ENCODE measurements around the gene SLC39A6. TPM values are rescaled to one million over a fixed set of nuclear protein-coding genes. Genes with fewer than 3 reads are reported as not detected.
A peak's percentile ranks its signal among the peaks of the same experiment; 100 is the strongest.
"Not testable (repeated sequence)": the region's sequence is repeated elsewhere in the genome, so short reads cannot be mapped to it uniquely, and the experiment has no call there.

SLC39A6 gene
- polyA plus RNA-seq, 3 donors from 2014 or later: 23.8 to 40.9 (median 33.8) TPM

GRCh38 chr18:36078751-36079529 is 50.2 kb downstream of the SLC39A6 start:
- Mint-ChIP-seq H3K27ac (no peak overlapping the region), H3K4me1 (no peaks in the 10 kb centered on the region), H3K36me3 (peaks cover 0 to 11% (median 8%) of the 10 kb centered on the region in 3 donors), H3K9me3 (peaks cover 1 to 17% (median 10%) of the 10 kb centered on the region in 6 donors), H3K27me3 (ENCODE audit: low read depth in 3 of 3) (peaks cover 10 to 14% (median 13%) of the 10 kb centered on the region in 3 donors), H3K4me3 (no peak overlapping the region)
- DNase-seq: no peak

- H3K4me3 Mint-ChIP-seq, H3K4me1 Mint-ChIP-seq, H3K27ac Mint-ChIP-seq, DNase-seq: not testable (repeated sequence)
- peaks cover 1 to 17% (median 10%) of the 10 kb centered on the region in 6 donors for H3K9me3 Mint-ChIP-seq
- H3K27me3 Mint-ChIP-seq (ENCODE audit: low read depth in 3 of 3): peaks cover 10 to 13% (median 10%) of the 10 kb centered on the region in 3 donors
- H3K36me3 Mint-ChIP-seq: peaks cover 0 to 11% (median 8%) of the 10 kb centered on the region in 3 donors
These were observed 51.4 kb downstream of the SLC39A6 start for GRCh38 chr18:36077764-36078163.

GRCh38 chr18:36075862-36076587 is 53.1 kb downstream of the SLC39A6 start:
- H3K9me3 Mint-ChIP-seq: peaks cover 1 to 12% (median 7%) of the 10 kb centered on the region in 6 donors
- no peak for DNase-seq
- no peaks in the 10 kb centered on the region for H3K4me1 Mint-ChIP-seq
- peaks cover 9 to 13% (median 10%) of the 10 kb centered on the region in 3 donors for H3K27me3 Mint-ChIP-seq (ENCODE audit: low read depth in 3 of 3)
- H3K4me3 Mint-ChIP-seq: no peak overlapping the region
- peaks cover 0 to 5% (median 3%) of the 10 kb centered on the region in 3 donors for H3K36me3 Mint-ChIP-seq
- H3K27ac Mint-ChIP-seq: no peak overlapping the region

- DNase-seq: no peak
- H3K36me3 Mint-ChIP-seq: no peaks in the 10 kb centered on the region
- no peaks in the 10 kb centered on the region for H3K4me1 Mint-ChIP-seq
- H3K27me3 Mint-ChIP-seq (ENCODE audit: low read depth in 3 of 3): peaks cover 5 to 10% (median 10%) of the 10 kb centered on the region in 3 donors
- no peak overlapping the region for H3K27ac Mint-ChIP-seq
- no peaks in the 10 kb centered on the region for H3K9me3 Mint-ChIP-seq
- no peak overlapping the region for H3K4me3 Mint-ChIP-seq
These were observed 54.7 kb downstream of the SLC39A6 start for GRCh38 chr18:36074435-36074834.

- Mint-ChIP-seq H3K27ac (no peak overlapping the region), H3K4me3 (no peak overlapping the region), H3K4me1 (no peaks in the 10 kb centered on the region), H3K27me3 (ENCODE audit: low read depth in 3 of 3) (peaks cover 5% of the 10 kb centered on the region in 3 donors), H3K36me3 (no peaks in the 10 kb centered on the region), H3K9me3 (no peaks in the 10 kb centered on the region)
- DNase-seq: no peak
These were observed 55.5 kb downstream of the SLC39A6 start for GRCh38 chr18:36073676-36074075.

- H3K4me3 Mint-ChIP-seq; H3K27ac Mint-ChIP-seq; H3K36me3 Mint-ChIP-seq; H3K9me3 Mint-ChIP-seq; DNase-seq; H3K4me1 Mint-ChIP-seq; H3K27me3 Mint-ChIP-seq (ENCODE audit: low read depth in 3 of 3): not testable (repeated sequence)
These were observed 56.7 kb downstream of the SLC39A6 start for GRCh38 chr18:36072406-36072805.

GRCh38 chr18:36067055-36067957 is 61.8 kb downstream of the SLC39A6 start, which contains the start of gene RPRD1A:
TSS of gene RPRD1A (minus strand) at chr18:36067559. CDS start at chr18:36067404, 155 bp downstream.
- H3K27ac Mint-ChIP-seq: peak within 1 kb of the TSS; percentile 79 to 97 (median 92)
- H3K36me3 Mint-ChIP-seq: no peaks in the 10 kb centered on the region
- H3K4me1 Mint-ChIP-seq: peaks cover 26 to 38% of the 10 kb centered on the region in 2 donors
- DNase-seq: peak; percentile 97 to 98 (median 97)
- H3K4me3 Mint-ChIP-seq: peak within 1 kb of the TSS; percentile 90 to 98 (median 95)
- H3K9me3 Mint-ChIP-seq: no peaks in the 10 kb centered on the region
- H3K27me3 Mint-ChIP-seq (ENCODE audit: low read depth in 3 of 3): peaks cover 5 to 12% (median 8%) of the 10 kb centered on the region in 3 donors

GRCh38 chr18:36066686-36067054 is 62.5 kb downstream of the SLC39A6 start:
- no peak for DNase-seq
- Mint-ChIP-seq H3K27me3 (ENCODE audit: low read depth in 3 of 3) (peaks cover 5 to 12% (median 8%) of the 10 kb centered on the region in 3 donors), H3K27ac (peak overlapping the region; percentile 79 to 97 (median 92)), H3K4me1 (peaks cover 26 to 40% of the 10 kb centered on the region in 2 donors), H3K36me3 (no peaks in the 10 kb centered on the region), H3K4me3 (peak overlapping the region; percentile 90 to 98 (median 95)), H3K9me3 (no peaks in the 10 kb centered on the region)

GRCh38 chr18:36066001-36066400 is 63.1 kb downstream of the SLC39A6 start:
- peak overlapping the region; percentile 90 to 98 (median 95) for H3K4me3 Mint-ChIP-seq
- no peaks in the 10 kb centered on the region for H3K9me3 Mint-ChIP-seq
- no peak for DNase-seq
- H3K36me3 Mint-ChIP-seq: no peaks in the 10 kb centered on the region
- H3K27ac Mint-ChIP-seq: peak overlapping the region in 5 of 6 donors; percentile 2 to 97 (median 91)
- peaks cover 5 to 12% (median 8%) of the 10 kb centered on the region in 3 donors for H3K27me3 Mint-ChIP-seq (ENCODE audit: low read depth in 3 of 3)
- peaks cover 26 to 44% of the 10 kb centered on the region in 2 donors for H3K4me1 Mint-ChIP-seq

- not testable (repeated sequence) for H3K4me3 Mint-ChIP-seq, H3K9me3 Mint-ChIP-seq, DNase-seq, H3K36me3 Mint-ChIP-seq
- H3K27me3 Mint-ChIP-seq (ENCODE audit: low read depth in 3 of 3): peaks cover 5 to 12% (median 8%) of the 10 kb centered on the region in 3 donors
- peak overlapping the region in 4 of 6 donors; percentile 3 to 45 (median 15) for H3K27ac Mint-ChIP-seq
- peaks cover 26 to 44% of the 10 kb centered on the region in 2 donors for H3K4me1 Mint-ChIP-seq
These were observed 64.4 kb downstream of the SLC39A6 start for GRCh38 chr18:36064809-36065079.

GRCh38 chr18:36064027-36064808 is 64.9 kb downstream of the SLC39A6 start:
- H3K27me3 Mint-ChIP-seq (ENCODE audit: low read depth in 3 of 3): peaks cover 5 to 12% (median 8%) of the 10 kb centered on the region in 3 donors
- H3K4me1 Mint-ChIP-seq: peaks cover 26 to 44% of the 10 kb centered on the region in 2 donors
- H3K27ac Mint-ChIP-seq: peak overlapping the region in 3 of 6 donors; percentile 3 to 45 (median 16)
- no peaks in the 10 kb centered on the region for H3K36me3 Mint-ChIP-seq
- no peak for DNase-seq
- no peak overlapping the region for H3K4me3 Mint-ChIP-seq
- no peaks in the 10 kb centered on the region for H3K9me3 Mint-ChIP-seq

- no peaks in the 10 kb centered on the region for H3K9me3 Mint-ChIP-seq
- no peaks in the 10 kb centered on the region for H3K27me3 Mint-ChIP-seq (ENCODE audit: low read depth in 3 of 3)
- no peaks in the 10 kb centered on the region for H3K36me3 Mint-ChIP-seq
- H3K4me1 Mint-ChIP-seq: peaks cover 9 to 42% of the 10 kb centered on the region in 2 donors
- no peak for DNase-seq
- H3K27ac Mint-ChIP-seq: no peak overlapping the region
- H3K4me3 Mint-ChIP-seq: no peak overlapping the region
These were observed 70.5 kb downstream of the SLC39A6 start for GRCh38 chr18:36058674-36059073.

All from immature natural killer cell (primary cell).